Measurements from ENCODE around the gene PRPF38B. TPM values are rescaled to one million over a fixed set of nuclear protein-coding genes. Genes with fewer than 3 reads are reported as not detected.
"Not testable (repeated sequence)": the region's sequence is repeated elsewhere in the genome, so short reads cannot be mapped to it uniquely, and the experiment has no call there.

The PRPF38B gene
- total RNA-seq, 6 experiments from 2014 or later = 19.9 to 24.1 (median 23.7) TPM

- no peaks in the 10 kb centered on the region for H3K9me3 Mint-ChIP-seq
- H3K27me3 Mint-ChIP-seq (ENCODE audit: insufficient read depth) = peaks cover 6% of the 10 kb centered on the region; the same call in 1 of the 2 replicates
- no peak overlapping the region for H3K4me3 Mint-ChIP-seq
- H3K36me3 Mint-ChIP-seq (ENCODE audit: low read depth) = no peaks in the 10 kb centered on the region
- DNase-seq = no peak
- no peak overlapping the region for H3K27ac Mint-ChIP-seq
- TF ChIP-seq CTCF (IDR thresholded peaks at IDR 0.05) = no peak
- H3K4me1 Mint-ChIP-seq (ENCODE audit: low read depth) = no peaks in the 10 kb centered on the region; the same call in 1 of the 2 replicates
Measured at GRCh38 chr1:108664481-108664880, 27.6 kb upstream of the PRPF38B start.

GRCh38 chr1:108665067-108665466, 27.0 kb upstream of the PRPF38B start:
- TF ChIP-seq CTCF (IDR thresholded peaks at IDR 0.05) = no peak
- Mint-ChIP-seq H3K4me3 (no peak overlapping the region), H3K36me3 (ENCODE audit: low read depth) (no peaks in the 10 kb centered on the region), H3K27ac (no peak overlapping the region), H3K9me3 (no peaks in the 10 kb centered on the region), H3K27me3 (ENCODE audit: insufficient read depth) (peaks cover 4% of the 10 kb centered on the region; the same call in 1 of the 2 replicates), H3K4me1 (ENCODE audit: low read depth) (peaks cover 6% of the 10 kb centered on the region; the same call in 1 of the 2 replicates)
- no peak for DNase-seq

- DNase-seq = no peak
- no peak for TF ChIP-seq CTCF (IDR thresholded peaks at IDR 0.05)
- H3K36me3 Mint-ChIP-seq (ENCODE audit: low read depth) = no peaks in the 10 kb centered on the region
- peaks cover 10% of the 10 kb centered on the region; the same call in 1 of the 2 replicates for H3K4me1 Mint-ChIP-seq (ENCODE audit: low read depth)
- no peaks in the 10 kb centered on the region; the same call in 1 of the 2 replicates for H3K27me3 Mint-ChIP-seq (ENCODE audit: insufficient read depth)
- no peaks in the 10 kb centered on the region for H3K9me3 Mint-ChIP-seq
- no peak overlapping the region for H3K4me3 Mint-ChIP-seq
- H3K27ac Mint-ChIP-seq = no peak overlapping the region
Measured at GRCh38 chr1:108665771-108666170, 26.3 kb upstream of the PRPF38B start.

GRCh38 chr1:108667422-108667821, 24.7 kb upstream of the PRPF38B start:
- not testable (repeated sequence) for H3K4me3 Mint-ChIP-seq; H3K27me3 Mint-ChIP-seq (ENCODE audit: insufficient read depth); H3K27ac Mint-ChIP-seq; H3K9me3 Mint-ChIP-seq; DNase-seq; H3K36me3 Mint-ChIP-seq (ENCODE audit: low read depth)
- H3K4me1 Mint-ChIP-seq (ENCODE audit: low read depth) = peaks cover 10% of the 10 kb centered on the region; the same call in 1 of the 2 replicates

GRCh38 chr1:108668777-108669176, 23.3 kb upstream of the PRPF38B start:
- H3K36me3 Mint-ChIP-seq (ENCODE audit: low read depth) = no peaks in the 10 kb centered on the region
- H3K4me3 Mint-ChIP-seq = no peak overlapping the region
- H3K4me1 Mint-ChIP-seq (ENCODE audit: low read depth) = peaks cover 10% of the 10 kb centered on the region; the same call in 1 of the 2 replicates
- peaks cover 7% of the 10 kb centered on the region for H3K27me3 Mint-ChIP-seq (ENCODE audit: insufficient read depth)
- DNase-seq = no peak
- no peak for TF ChIP-seq CTCF (IDR thresholded peaks at IDR 0.05)
- H3K27ac Mint-ChIP-seq = no peak overlapping the region
- no peaks in the 10 kb centered on the region for H3K9me3 Mint-ChIP-seq

- Mint-ChIP-seq H3K27ac (no peak overlapping the region), H3K27me3 (ENCODE audit: insufficient read depth) (peaks cover 7% of the 10 kb centered on the region), H3K36me3 (ENCODE audit: low read depth) (no peaks in the 10 kb centered on the region), H3K4me1 (ENCODE audit: low read depth) (peaks cover 10% of the 10 kb centered on the region; the same call in 1 of the 2 replicates), H3K9me3 (no peaks in the 10 kb centered on the region), H3K4me3 (no peak overlapping the region)
- DNase-seq = no peak
- TF ChIP-seq CTCF (IDR thresholded peaks at IDR 0.05) = no peak
Measured at GRCh38 chr1:108669679-108670078, 22.4 kb upstream of the PRPF38B start.

Measured in HFFc6 (cell line).